Jurkat, Clone E6-1 (cell line): ENCODE results near the gene ZCCHC7.
A peak's percentile ranks its signal among the peaks of the same experiment; 100 is the strongest.

ENCODE experiments used
- DNase-seq: peaks from one replicate; pipeline ENCODE4 v3.0.0-alpha.2; 2011; ENCODE audit warnings: low read depth, low spot score
- H3K4me3 ChIP-seq: 2 replicates; pipeline ENCODE4 v1.5.1; 2011; ENCODE audit warnings: mild to moderate bottlenecking, low read length, control low read depth, moderate library complexity

Gene ZCCHC7

DNA sequence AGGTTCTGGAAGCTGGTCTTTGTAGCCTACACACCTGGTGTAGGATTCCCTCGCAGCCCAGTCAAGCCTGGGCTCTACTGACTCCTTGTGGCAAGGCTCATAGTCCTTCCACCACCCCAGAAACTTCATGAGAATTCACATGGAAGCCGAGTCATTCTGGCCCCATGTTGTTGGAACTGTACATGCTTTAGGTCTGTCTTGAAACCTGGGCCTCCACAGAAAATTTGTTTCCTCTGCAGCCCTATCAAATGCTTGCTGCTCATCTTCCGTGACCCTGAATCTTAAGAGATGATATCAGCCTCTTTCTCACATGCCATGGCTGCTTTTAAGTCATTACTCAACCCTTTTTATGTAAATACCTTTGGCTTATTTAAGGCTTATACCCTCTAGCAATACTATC is 188.8 kb downstream of the ZCCHC7 start:
- no peak for DNase-seq

DNA sequence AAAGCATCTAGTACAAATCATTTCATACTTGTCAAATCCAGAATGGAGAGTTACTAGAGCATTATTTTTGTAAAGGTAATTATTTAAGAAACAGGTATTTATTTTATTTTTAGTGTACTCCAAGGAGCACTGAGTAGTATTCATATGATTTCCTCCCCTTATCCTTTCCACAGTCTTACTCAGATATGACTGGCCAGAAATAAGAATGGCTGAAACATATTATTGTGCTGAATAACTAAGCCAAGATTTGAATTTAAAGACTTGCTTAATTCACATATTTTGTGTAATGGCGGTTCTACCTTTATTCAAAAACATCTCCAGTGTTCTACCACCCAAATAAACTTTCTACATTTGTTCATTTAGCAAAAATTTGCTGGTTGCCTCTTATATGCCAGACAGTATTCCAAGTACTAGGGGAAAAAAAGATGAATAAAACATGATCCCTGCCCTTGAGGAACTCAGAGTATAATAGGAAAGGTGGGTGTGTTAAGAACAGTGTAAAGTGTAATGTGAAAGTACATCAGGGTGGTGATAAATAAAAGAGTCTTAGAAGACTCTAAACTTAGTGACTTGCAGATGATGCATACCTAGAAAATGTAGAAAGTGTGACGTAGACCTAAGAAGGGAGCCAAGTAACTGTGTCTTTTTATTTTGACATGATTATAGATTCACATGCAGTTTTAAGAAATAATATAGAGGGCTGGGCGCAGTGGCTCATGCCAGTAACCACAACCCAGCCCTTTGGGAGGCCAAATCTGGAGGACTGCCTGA is 191.7 kb downstream of the ZCCHC7 start:
- no peak for DNase-seq
- no peak overlapping the region for H3K4me3 ChIP-seq

More for the DNA sequence above, 188.8 kb downstream of the ZCCHC7 start:
- H3K4me3 ChIP-seq = no peak overlapping the region

DNA sequence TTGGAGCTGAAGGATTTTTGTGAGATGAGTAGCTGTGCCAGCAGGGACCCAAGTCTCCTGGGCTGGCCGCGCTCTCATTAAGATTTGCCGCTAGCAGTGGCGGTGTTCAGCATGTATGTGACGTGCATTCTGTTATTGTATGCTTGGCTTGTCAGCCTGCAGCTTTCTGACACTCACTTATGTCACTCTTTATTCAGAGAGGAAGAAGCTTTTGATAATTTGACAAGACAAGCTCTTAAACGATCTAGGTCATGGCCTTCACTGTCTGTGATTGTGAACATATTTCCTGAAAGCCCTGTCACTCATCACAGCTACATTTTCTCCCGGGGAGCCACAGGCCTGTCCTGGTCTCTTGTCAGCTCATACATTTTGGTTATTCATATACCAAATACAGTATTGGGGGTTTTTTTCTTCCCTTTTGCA is 203.9 kb downstream of the ZCCHC7 start:
- H3K4me3 ChIP-seq = no peak overlapping the region
- no peak for DNase-seq

DNA sequence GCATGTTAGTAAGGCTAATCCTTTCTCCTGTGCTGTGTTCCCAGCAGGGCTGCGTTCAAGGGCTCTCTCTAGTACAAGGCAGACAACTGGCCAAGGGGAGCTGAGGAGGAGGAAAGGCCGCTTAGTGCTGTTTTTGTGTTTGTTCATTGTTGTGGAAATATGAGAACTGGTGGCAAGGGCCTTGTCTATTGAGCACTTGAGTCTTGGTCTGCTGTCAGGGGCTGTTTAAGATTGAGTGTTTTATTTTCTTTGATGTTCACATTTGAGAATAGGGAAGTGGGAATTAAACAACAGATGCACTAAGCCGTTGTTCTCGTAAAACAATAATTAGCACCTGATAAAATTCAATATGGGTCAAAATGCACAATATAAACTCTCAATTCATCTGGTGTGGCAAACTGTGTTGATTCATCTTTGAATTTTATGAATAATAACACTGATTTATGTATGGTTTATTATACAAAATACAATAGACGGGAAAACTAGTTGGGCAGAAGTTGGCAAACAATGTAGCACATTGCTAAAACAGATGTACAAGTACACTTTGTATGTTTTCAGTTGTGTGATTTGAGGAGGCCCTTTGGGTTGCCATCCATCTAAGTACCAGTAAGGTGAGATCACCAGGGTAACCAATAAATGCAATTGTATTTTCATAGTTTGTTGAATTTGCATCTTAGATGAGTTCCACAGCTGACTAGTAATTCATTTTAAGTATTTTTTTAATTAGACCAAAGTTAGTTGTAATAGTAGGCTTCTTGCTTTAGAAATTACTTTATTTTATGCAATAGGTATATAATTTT is 204.5 kb downstream of the ZCCHC7 start:
- no peak for DNase-seq
- no peak overlapping the region for H3K4me3 ChIP-seq

DNA sequence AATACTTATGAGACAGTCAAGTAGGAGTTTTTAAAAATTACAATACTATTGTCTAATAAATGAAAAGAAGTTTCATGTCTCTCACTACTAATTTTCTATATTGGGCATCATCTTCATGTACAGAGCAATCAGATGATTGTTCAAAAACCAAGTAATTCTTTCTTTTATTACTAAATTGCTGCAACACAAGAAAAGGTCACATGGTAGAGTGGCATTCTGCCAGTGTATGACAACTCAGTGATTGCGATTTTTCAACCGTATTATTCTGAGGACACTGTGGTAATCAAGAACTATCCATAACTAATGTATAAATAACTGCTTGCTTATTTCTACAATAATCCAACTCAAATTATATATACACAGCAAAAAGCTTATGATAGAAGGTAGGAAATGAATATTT is 205.4 kb downstream of the ZCCHC7 start:
- no peak for DNase-seq
- H3K4me3 ChIP-seq = no peak overlapping the region

DNA sequence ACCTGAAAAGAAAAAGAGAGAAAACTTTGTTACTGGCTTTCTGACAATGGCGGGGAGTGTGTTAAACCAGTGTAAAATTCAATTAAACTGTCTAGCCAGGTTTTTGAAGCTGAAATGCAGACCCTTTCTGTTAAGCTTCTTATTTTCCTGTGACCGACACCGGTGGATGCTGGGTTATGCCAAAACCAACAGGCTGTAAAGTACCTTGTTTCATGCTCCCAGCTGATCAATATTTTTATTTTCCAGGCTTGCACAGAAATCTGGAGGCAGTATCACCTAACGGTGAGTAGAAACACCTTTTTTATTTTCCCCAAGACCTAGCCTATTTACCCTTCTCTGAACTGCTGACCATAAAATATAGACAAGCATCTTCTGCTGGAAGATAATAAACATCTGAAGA is 207.2 kb downstream of the ZCCHC7 start:
- no peak overlapping the region for H3K4me3 ChIP-seq

DNA sequence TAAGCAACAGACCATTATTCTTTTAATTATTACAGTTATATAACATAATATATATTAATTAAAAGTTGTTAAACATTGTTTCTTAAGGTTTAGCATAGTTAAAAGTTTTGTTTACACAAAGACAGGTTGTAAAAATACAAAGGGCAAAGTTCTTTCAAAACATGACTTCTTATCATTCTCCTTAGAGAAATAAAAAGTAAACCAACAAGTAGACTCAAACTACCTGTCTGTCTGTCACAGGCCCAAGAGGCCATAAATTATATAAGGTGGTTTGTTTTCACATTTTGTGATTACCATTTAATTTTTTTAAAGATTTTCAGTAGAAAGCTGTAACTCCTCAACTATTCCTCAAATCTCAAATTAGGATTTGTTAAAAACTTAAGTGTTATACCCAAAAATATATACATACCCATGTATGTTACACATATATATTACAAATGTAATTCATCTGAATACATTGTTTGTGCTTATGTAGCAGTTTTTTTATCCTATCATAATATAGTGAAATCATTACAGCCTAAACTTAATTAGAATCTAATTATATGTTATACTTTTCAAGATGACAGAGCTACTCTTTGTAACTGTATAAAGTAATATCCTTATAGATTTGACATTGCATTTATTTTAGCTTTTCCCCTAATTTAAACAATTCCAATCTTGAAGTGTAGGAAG is 208.3 kb downstream of the ZCCHC7 start:
- no peak for DNase-seq
- no peak overlapping the region for H3K4me3 ChIP-seq

More for the DNA sequence above, 207.2 kb downstream of the ZCCHC7 start:
- no peak for DNase-seq

DNA sequence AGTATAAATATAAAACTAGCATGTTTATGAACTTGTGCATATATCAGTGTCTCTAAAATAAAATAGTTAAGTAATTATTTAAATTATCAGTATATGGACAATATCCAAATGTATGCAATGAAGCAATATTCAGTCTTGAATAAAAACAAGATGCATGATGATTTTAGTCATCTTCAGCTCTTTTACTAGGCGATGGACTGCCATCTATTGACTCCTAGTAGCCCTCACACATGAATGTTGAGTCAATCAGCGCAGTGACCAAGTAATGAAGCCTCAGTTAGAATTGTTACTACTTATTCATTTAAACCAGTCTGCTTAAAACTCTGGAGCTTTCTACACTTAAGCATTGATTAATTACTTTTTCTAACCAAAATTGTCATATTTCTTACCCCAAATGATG is 209.2 kb downstream of the ZCCHC7 start:
- DNase-seq = peak; percentile 10
- H3K4me3 ChIP-seq = no peak overlapping the region

DNA sequence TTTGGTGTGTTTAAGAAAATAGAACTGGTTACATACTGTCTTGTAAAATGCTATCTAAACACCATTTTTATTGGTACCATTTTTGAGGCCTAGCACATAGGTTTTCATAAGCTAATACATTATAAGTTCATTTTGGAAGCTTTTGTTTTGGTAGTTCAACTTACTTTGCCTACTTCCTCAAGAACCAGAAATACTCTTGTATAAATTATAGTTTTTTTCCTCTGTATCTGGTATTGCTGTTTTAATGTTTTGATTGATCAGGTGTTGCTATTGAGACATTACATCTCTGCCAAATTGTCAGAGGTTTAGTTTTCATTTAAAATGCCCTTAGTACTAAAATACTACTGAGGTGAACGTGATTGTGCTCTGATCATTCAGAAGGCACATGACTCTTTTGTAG is 211.5 kb downstream of the ZCCHC7 start:
- no peak overlapping the region for H3K4me3 ChIP-seq
- DNase-seq = no peak

DNA sequence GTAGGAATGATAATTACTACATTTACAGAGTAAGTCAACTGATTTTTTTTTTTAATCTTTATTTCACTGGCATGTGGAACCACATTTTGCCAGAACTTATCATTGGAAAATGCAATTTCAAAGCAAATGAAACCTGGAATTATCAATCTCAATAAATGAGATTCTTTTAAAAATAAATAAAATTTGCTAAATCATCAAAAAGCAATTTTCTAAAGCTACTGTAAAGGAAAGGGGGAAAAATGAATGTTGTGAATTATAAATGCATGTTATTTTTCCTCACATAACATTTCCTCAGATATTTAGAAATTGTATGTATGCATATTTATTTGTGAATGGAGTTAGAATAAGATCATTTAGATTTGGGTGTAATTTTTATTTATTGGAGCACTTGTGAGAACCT is 212.2 kb downstream of the ZCCHC7 start:
- no peak for DNase-seq
- H3K4me3 ChIP-seq = no peak overlapping the region

DNA sequence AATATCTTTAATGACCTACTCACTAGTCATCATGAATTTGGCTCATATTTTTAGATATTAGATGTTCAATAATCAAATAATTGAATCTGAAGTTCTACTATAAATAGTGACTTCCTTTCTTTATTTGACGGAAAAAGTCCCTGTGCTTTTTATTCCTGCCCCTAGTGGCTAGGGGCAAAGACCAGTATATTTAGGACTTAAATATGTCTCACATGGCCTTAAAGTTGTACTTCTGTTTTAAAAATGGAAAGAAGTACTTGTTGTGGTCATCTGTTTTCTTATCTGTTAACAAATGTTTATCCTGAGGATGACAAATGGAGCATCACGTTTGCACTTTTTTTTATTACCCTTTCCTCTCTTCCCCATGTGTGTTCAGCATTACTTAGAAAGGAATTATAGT is 212.9 kb downstream of the ZCCHC7 start:
- no peak for DNase-seq
- no peak overlapping the region for H3K4me3 ChIP-seq

DNA sequence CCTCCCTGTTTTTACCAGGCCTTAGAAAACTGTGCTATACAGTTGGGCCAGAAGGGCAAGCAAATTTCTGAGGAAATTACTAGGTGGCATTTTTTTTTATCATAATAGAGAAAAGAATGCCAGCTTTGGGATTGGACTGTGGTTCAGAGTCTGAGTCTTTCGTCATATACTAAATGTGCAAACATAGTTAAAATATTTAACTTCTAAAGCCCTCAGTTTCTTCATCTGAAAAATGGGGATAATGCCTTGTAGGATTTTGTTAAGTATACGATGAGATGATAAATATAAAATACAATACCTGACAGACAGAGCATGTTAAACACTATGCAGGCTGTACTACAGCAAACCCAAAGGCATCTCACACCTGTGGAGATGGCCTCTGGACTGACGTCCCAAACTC is 214.9 kb downstream of the ZCCHC7 start:
- no peak for DNase-seq
- H3K4me3 ChIP-seq = no peak overlapping the region

DNA sequence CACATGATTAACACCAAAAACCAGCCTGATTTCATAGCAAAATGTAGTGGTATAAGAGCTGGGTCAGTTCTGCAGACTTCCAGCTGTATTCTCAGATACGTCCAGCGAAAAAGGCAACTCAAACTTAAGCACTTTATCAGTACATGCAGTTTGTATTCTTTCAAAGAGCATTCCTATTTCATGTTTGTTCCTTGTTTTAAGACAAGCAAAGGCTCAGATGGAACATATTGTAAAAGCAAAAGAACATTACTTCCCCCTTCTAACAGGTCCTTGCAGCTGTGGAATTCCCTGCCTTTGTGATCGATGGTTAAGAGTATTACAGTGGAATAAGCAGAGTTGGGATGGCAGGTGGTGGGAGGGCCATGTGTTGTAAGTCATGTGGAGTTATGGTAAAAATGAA is 215.8 kb downstream of the ZCCHC7 start:
- no peak for DNase-seq

DNA sequence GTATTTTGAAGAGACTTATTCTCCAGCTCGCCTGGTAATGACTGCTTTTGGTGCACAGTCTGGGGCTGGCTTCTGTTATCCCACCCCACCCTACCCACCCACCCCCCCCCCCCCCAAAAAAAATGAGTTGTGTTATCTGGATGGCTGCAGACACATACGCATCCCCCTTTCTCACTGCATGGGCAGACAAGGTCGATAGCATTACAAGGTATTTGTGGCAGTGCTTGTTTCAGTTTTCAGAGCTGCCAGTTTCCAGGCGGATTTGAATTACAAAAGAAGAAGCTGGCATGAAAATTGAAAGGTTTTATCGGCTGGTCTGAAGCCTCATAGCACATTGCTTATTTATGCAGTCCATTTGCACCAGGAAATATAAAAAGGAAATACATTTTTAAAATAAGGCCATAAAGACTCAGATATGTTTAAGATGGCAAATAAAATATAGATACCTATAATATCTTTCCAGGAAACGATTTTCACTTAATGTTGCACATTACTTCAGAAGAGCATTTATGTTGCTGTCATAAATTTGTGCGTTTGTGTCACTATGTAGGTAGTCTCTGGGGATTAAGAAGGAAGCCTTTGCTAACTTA is 217.0 kb downstream of the ZCCHC7 start:
- no peak for DNase-seq
- H3K4me3 ChIP-seq = no peak overlapping the region

More for the DNA sequence above, 215.8 kb downstream of the ZCCHC7 start:
- no peak overlapping the region for H3K4me3 ChIP-seq

DNA sequence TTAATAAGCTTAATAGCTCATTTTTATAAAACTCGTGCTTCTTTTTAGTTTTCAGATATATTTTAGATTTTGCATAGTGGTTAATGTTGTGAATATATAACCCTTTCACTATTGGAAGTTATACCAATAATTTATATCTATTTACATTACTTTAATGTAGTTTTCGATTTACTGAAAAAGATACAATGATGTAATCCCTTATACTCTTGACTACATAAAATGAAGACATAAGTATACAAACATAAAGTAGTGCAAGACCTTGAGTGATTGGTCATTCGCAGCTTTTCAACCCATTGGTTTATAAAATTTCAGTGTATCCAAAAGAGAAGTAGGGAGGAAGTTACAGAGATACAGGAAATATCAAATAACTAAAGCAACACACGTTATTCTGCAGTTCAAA is 217.8 kb downstream of the ZCCHC7 start:
- no peak for DNase-seq
- H3K4me3 ChIP-seq = no peak overlapping the region

DNA sequence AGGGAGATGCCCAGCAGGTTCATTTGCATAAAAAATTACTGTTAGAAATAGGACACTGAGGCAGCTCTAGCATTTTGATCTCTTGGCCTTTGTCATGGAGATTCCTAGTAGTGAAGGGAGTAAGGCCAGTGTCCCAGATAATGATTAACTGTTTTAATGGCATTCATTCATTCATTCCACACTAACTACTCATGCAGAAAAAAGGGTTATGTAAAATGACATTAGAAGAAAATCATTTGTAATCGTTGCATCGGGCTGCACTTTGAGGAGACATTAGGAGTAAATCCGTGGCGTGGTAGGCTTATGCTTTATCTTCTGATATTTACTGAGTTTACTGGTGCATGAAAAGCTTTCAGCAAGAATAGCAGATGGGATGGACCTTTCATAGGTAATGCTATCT is 219.5 kb downstream of the ZCCHC7 start:
- no peak overlapping the region for H3K4me3 ChIP-seq
- DNase-seq = no peak

DNA sequence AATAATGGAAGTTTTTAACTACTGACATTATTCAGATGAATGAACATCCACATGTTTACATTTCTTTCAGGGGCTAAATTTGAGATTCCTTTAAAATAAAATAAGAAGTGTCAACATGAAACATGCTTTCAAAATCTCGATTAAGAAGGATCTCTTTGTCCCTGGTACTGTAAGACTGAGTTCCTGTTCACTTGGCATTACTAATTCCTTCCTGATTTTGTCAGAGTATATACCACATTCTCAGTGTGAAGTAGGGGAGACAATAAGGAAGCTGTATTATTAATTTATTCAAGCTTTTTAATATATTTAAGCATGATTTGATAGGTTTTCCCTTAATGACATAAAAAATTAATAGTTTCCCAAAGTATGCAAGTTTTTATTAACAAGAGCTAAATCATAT is 220.6 kb downstream of the ZCCHC7 start:
- DNase-seq = no peak

DNA sequence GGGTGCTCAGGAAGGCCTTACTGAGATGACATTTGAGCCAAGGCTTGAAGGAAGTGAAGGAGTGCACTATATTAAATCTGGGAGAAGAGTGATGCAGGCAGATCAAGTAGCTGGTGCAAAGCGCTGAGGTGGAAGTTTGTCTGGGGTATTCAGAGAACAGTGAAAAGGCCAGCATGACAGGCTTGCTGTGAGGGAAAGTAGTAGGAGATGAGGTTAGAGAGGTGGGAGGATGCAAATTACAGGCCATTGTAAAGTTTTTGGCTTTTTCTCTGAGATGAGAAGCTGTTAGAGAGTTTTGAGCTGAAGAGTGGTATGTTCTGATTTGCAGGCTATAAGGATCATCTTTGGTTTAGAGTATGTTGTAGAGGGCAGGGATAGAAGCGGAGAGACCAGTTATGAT is 221.3 kb downstream of the ZCCHC7 start:
- no peak for DNase-seq
- H3K4me3 ChIP-seq = no peak overlapping the region

More for the DNA sequence above, 220.6 kb downstream of the ZCCHC7 start:
- H3K4me3 ChIP-seq = no peak overlapping the region

DNA sequence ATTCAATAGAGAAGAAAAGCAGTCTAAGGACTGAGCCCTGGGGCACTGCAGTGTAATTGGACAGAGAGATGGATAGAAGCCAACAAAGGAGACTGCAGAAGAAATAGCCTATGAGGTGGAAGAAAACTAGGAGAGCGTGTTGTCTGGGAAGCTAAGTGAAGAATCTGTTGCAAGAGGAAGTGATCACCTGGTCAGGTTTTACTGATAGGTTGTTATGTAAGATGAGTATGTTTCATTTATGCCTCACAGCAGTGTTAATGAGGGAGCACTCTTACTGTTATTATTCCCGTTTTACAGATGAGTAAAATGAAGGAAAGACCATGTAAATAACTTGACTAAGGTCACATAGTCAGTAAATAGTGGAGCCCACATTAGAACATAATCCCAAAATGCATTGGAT is 222.1 kb downstream of the ZCCHC7 start:
- no peak for DNase-seq
- no peak overlapping the region for H3K4me3 ChIP-seq

DNA sequence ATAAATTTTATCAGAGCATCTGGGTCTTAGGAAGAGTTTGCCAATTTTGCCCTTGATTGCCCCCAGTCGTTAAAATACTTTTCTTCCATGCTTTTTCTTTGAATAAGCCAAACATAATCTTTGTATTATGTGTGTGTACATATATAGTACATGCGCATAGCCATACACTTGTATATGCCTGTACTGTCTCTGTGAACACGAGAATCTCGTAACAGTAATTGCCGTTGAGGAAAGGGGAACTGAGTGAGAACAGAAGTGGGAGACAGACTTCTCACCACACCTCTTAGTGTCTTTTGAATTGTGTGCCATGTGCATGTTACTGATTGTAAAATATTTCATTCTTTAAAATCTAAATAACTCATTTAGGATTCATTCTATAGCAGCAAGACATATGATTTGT is 222.5 kb downstream of the ZCCHC7 start:
- H3K4me3 ChIP-seq = no peak overlapping the region
- DNase-seq = no peak
